Kidney capillary endothelial cell (primary cell): ENCODE results near the gene SEPTIN2.
"Not testable (repeated sequence)": the region's sequence is repeated elsewhere in the genome, so short reads cannot be mapped to it uniquely, and the experiment has no call there.

Source experiments
- DNase-seq: peaks from one replicate; pipeline ENCODE4 v3.0.0-alpha.2; 2018; ENCODE audit warnings: low spot score

SEPTIN2 gene

GRCh38 chr2:241351640-241352031 is 35.9 kb downstream of the SEPTIN2 start:
- DNase-seq: no peak

- DNase-seq: no peak
These were observed 36.5 kb downstream of the SEPTIN2 start for GRCh38 chr2:241352227-241352626.

- peak; percentile 38 for DNase-seq
These were observed 39.2 kb downstream of the SEPTIN2 start for GRCh38 chr2:241354668-241355658.

GRCh38 chr2:241355983-241356870 is 40.5 kb downstream of the SEPTIN2 start, which contains the start of gene FARP2:
FARP2 (plus strand) TSS chr2:241356285; CDS start chr2:241373108, 16,823 bp downstream.
- DNase-seq: peak; percentile 91

- DNase-seq: peak; percentile 13
These were observed 41.1 kb downstream of the SEPTIN2 start for GRCh38 chr2:241356871-241357260.

- DNase-seq: no peak
These were observed 41.8 kb downstream of the SEPTIN2 start for GRCh38 chr2:241357531-241357930.

GRCh38 chr2:241358470-241358869 is 42.7 kb downstream of the SEPTIN2 start:
- no peak for DNase-seq

GRCh38 chr2:241359481-241360045 is 43.8 kb downstream of the SEPTIN2 start:
- DNase-seq: no peak

- no peak for DNase-seq
These were observed 47.7 kb downstream of the SEPTIN2 start for GRCh38 chr2:241363426-241363825.

GRCh38 chr2:241364781-241365180 is 49.1 kb downstream of the SEPTIN2 start:
- no peak for DNase-seq

- DNase-seq: no peak
These were observed 51.0 kb downstream of the SEPTIN2 start for GRCh38 chr2:241366678-241367077.

- DNase-seq: no peak
These were observed 52.9 kb downstream of the SEPTIN2 start for GRCh38 chr2:241368643-241369042.

GRCh38 chr2:241372361-241372992 is 56.8 kb downstream of the SEPTIN2 start:
- no peak for DNase-seq

GRCh38 chr2:241373446-241373845 is 57.7 kb downstream of the SEPTIN2 start:
- no peak for DNase-seq

GRCh38 chr2:241373906-241374305 is 58.2 kb downstream of the SEPTIN2 start:
- DNase-seq: not testable (repeated sequence)

GRCh38 chr2:241375300-241375699 is 59.6 kb downstream of the SEPTIN2 start:
- DNase-seq: no peak

- no peak for DNase-seq
These were observed 61.1 kb downstream of the SEPTIN2 start for GRCh38 chr2:241376808-241377207.

GRCh38 chr2:241378816-241379215 is 63.1 kb downstream of the SEPTIN2 start:
- DNase-seq: no peak

GRCh38 chr2:241379481-241380480 is 64.1 kb downstream of the SEPTIN2 start:
- DNase-seq: no peak

- DNase-seq: no peak
These were observed 66.1 kb downstream of the SEPTIN2 start for GRCh38 chr2:241381872-241382271.
